Ectodermal cell (in vitro differentiated cells): ENCODE measurements around the gene MYL12B.
"Not testable (repeated sequence)": the region's sequence is repeated elsewhere in the genome, so short reads cannot be mapped to it uniquely, and the experiment has no call there.

Experiments used
- H3K27ac ChIP-seq: 2 replicates; pipeline ENCODE4 v1.7.0; 2013; ENCODE audit warnings: mild to moderate bottlenecking, low read depth, low read length; ENCODE audit not compliant: insufficient read depth, poor library complexity, severe bottlenecking
- H3K27me3 ChIP-seq: 2 replicates; pipeline ENCODE4 v1.7.0; 2013; ENCODE audit warnings: mild to moderate bottlenecking, low read length; ENCODE audit not compliant: insufficient read depth, control insufficient read depth, poor library complexity, severe bottlenecking
- H3K36me3 ChIP-seq: one replicate; pipeline ENCODE4 v1.7.0; 2013; ENCODE audit warnings: low read length; ENCODE audit not compliant: control insufficient read depth, insufficient read depth
- H3K4me1 ChIP-seq: one replicate; pipeline ENCODE4 v1.7.0; 2013; ENCODE audit warnings: low read length; ENCODE audit not compliant: control insufficient read depth, insufficient read depth
- H3K4me3 ChIP-seq: 2 replicates; pipeline ENCODE4 v1.7.0; 2013; ENCODE audit warnings: low read depth, low read length, control low read depth; ENCODE audit not compliant: insufficient read depth
- H3K9me3 ChIP-seq: 2 replicates; pipeline ENCODE4 v1.7.0; 2013; ENCODE audit warnings: mild to moderate bottlenecking, low read length, moderate library complexity; ENCODE audit not compliant: control insufficient read depth
- WGBS, 2 experiments: methylation state at CpG; one replicate each; pipeline ENCODE4 v1.1.7; 2013; ENCODE audit warnings: missing lambda C conversion rate in 2 of 2; 5-methylcytosine and 5-hydroxymethylcytosine counted together

Gene MYL12B

GRCh38 chr18:3297025-3297984 lies 35.4 kb downstream of the MYL12B start:
- Histone ChIP-seq H3K9me3 (no peaks in the 10 kb centered on the region), H3K27ac (peak overlapping the region; percentile 78), H3K36me3 (no peaks in the 10 kb centered on the region), H3K4me1 (no peaks in the 10 kb centered on the region), H3K4me3 (peak overlapping the region; percentile 91), H3K27me3 (no peaks in the 10 kb centered on the region)
- WGBS, 2 experiments = 4 to 7% methylated on average over 18 of the region's 18 CpGs

GRCh38 chr18:3304832-3305231 lies 42.9 kb downstream of the MYL12B start:
- Histone ChIP-seq H3K27ac (no peak overlapping the region), H3K4me3 (no peak overlapping the region), H3K27me3 (no peaks in the 10 kb centered on the region), H3K9me3 (no peaks in the 10 kb centered on the region), H3K36me3 (no peaks in the 10 kb centered on the region), H3K4me1 (no peaks in the 10 kb centered on the region)
- 83 to 90% methylated on average over 1 of the region's 1 CpG for WGBS, 2 experiments

GRCh38 chr18:3305354-3305762 lies 43.4 kb downstream of the MYL12B start:
- Histone ChIP-seq H3K4me1 (no peaks in the 10 kb centered on the region), H3K9me3 (no peaks in the 10 kb centered on the region), H3K27ac (no peak overlapping the region), H3K4me3 (no peak overlapping the region), H3K27me3 (no peaks in the 10 kb centered on the region), H3K36me3 (no peaks in the 10 kb centered on the region)
- 94 to 96% methylated on average over 7 of the region's 7 CpGs for WGBS, 2 experiments

- H3K36me3 ChIP-seq = no peaks in the 10 kb centered on the region
- WGBS, 2 experiments = 73 to 74% methylated on average over 8 of the region's 8 CpGs
- no peak overlapping the region for H3K4me3 ChIP-seq
- no peak overlapping the region for H3K27ac ChIP-seq
- no peaks in the 10 kb centered on the region for H3K27me3 ChIP-seq
- H3K9me3 ChIP-seq = no peaks in the 10 kb centered on the region
- no peaks in the 10 kb centered on the region for H3K4me1 ChIP-seq
Observed at GRCh38 chr18:3305933-3306332, 44.0 kb downstream of the MYL12B start.

DNA sequence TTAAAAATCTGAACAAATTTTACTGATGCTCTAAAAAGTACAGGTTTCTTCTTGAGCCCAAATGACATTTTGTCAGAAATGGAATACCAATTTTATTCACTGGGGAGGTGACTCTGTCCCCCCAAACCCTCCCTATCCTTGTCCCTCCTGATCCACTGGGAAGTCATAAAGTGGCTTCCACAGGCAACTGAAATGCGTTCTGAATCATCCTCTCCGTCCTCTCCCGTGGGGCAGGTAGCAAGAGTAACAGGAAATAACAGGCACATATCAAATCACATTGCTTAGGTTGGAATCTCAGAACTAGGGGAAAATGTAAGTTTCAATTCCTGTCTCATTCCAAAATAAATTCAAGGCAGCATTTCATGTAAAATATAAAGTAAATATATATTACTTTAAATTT lies 44.5 kb downstream of the MYL12B start:
- Histone ChIP-seq H3K27ac (no peak overlapping the region), H3K4me3 (no peak overlapping the region), H3K4me1 (no peaks in the 10 kb centered on the region), H3K27me3 (no peaks in the 10 kb centered on the region), H3K9me3 (no peaks in the 10 kb centered on the region), H3K36me3 (no peaks in the 10 kb centered on the region)
- 94 to 100% methylated on average over 3 of the region's 3 CpGs for WGBS, 2 experiments

GRCh38 chr18:3313685-3314084 lies 51.8 kb downstream of the MYL12B start:
- Histone ChIP-seq H3K4me3 (no peak overlapping the region), H3K4me1 (no peaks in the 10 kb centered on the region), H3K36me3 (no peaks in the 10 kb centered on the region), H3K9me3 (no peaks in the 10 kb centered on the region), H3K27me3 (no peaks in the 10 kb centered on the region), H3K27ac (no peak overlapping the region)
- 33 to 38% methylated on average over 4 of the region's 4 CpGs for WGBS, 2 experiments

GRCh38 chr18:3315344-3315743 lies 53.4 kb downstream of the MYL12B start:
- 80 to 83% methylated on average over 1 of the region's 1 CpG for WGBS, 2 experiments

GRCh38 chr18:3319399-3319798 lies 57.5 kb downstream of the MYL12B start:
- Histone ChIP-seq H3K27ac (no peak overlapping the region), H3K9me3 (no peaks in the 10 kb centered on the region), H3K36me3 (no peaks in the 10 kb centered on the region), H3K4me3 (no peak overlapping the region), H3K4me1 (peaks cover 5% of the 10 kb centered on the region), H3K27me3 (no peaks in the 10 kb centered on the region)
- 88 to 90% methylated on average over 5 of the region's 5 CpGs for WGBS, 2 experiments

More at GRCh38 chr18:3315344-3315743, 53.4 kb downstream of the MYL12B start:
- H3K4me3 ChIP-seq, H3K36me3 ChIP-seq, H3K4me1 ChIP-seq, H3K9me3 ChIP-seq, H3K27me3 ChIP-seq, H3K27ac ChIP-seq: not testable (repeated sequence)

DNA sequence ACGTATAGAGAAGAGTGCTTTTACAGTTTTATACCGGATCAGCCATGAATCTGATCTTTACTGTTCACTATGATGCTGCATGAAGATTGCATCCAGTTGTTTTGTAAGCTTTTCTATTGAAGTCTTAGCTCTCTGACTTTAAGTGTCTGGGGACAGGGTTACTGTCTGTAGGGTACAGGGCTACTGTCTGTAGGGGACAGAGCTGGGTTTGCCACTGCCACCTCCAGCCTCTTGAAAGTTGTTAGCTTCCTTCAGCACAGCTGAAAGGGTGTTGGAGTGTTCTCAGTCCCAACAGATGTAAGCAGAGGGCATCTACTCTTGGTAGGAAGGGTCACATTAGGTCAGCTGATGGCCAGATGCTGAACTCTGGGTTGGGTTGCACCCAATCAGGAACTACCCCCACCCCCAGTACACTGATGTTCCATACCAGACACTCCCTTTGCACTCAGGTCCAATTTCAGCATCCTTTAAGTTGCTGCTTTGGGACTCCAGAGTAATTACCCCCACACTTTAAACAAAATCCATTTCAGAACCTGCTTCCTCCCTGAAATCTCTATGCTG lies 58.0 kb downstream of the MYL12B start:
- no peak overlapping the region for H3K27ac ChIP-seq
- H3K27me3 ChIP-seq = no peaks in the 10 kb centered on the region
- H3K4me3 ChIP-seq = no peak overlapping the region
- no peaks in the 10 kb centered on the region for H3K36me3 ChIP-seq
- H3K9me3 ChIP-seq = no peaks in the 10 kb centered on the region
- peaks cover 5% of the 10 kb centered on the region for H3K4me1 ChIP-seq
- WGBS, 2 experiments = 88 to 98% methylated on average over 2 of the region's 2 CpGs

DNA sequence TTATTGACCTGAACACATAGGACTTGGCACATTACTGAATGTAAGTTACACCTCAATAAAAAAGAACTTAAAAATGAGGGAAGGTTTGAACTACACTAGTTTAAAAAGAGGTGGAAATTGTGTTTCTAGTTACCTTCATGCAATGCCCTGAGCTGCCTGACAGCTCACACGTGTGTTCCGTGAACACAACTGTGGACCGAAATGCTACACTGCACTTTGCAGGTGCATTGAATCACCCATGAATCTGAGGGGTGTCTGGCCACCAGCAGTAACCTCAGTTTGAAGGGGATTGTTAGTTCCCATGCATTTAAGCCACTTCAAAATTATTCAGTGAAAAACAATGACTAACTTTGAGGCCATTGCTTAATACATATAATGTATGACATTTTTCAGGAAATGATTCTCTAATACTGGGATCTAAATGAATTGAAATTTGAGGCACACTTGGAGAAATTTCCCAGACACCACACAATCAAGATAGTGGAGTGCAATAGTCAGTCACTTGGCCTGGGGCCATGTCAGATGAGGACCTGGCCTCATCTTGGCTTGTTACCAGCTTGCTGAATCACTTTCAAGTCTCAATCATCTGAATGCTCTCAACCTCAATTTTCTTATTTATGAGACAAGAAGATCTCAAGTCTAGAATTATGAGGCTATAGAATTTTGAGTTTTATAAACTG lies 59.3 kb downstream of the MYL12B start:
- Histone ChIP-seq H3K27me3 (no peaks in the 10 kb centered on the region), H3K27ac (no peak overlapping the region), H3K9me3 (no peaks in the 10 kb centered on the region), H3K4me3 (no peak overlapping the region), H3K36me3 (no peaks in the 10 kb centered on the region), H3K4me1 (peaks cover 5% of the 10 kb centered on the region)
- WGBS, 2 experiments = 96% methylated on average over 3 of the region's 3 CpGs
